Thyroid gland (tissue), 4 donors: ENCODE results near the gene ARPP21. TPM values are rescaled to one million over a fixed set of nuclear protein-coding genes. Genes with fewer than 3 reads are reported as not detected.

Source experiments
- DNase-seq, 2 donors: peaks; one replicate each; pipeline ENCODE4 v3.0.0-alpha.2; 2019
- H3K27ac ChIP-seq, 3 donors: fragments of 200-600 bp; sonication (generic); 1 replicate in 2 of 3; 2 replicates in 1 of 3; pipeline ENCODE4 v1.5.1; 2016 to 2019; ENCODE audit warnings: mild to moderate bottlenecking in 1 of 3, moderate library complexity in 1 of 3
- H3K27me3 ChIP-seq: fragments of 200-600 bp; sonication (generic); one replicate; pipeline ENCODE4 v1.5.1; 2019
- H3K36me3 ChIP-seq, 2 donors: fragments of 200-600 bp; sonication (generic); one replicate each; pipeline ENCODE4 v1.5.1; 2016 to 2019
- H3K4me1 ChIP-seq, 2 donors: fragments of 200-600 bp; sonication (generic); one replicate each; pipeline ENCODE4 v1.5.1; 2017 to 2019
- H3K4me3 ChIP-seq, 3 donors: fragments of 200-600 bp; sonication (generic); replicated peaks in 1 of 3; 1 replicate in 2 of 3; 2 replicates in 1 of 3; pipeline ENCODE4 v1.5.1; 2016; ENCODE audit warnings: mild to moderate bottlenecking in 1 of 3
- H3K9me3 ChIP-seq: fragments of 200-600 bp; sonication (generic); one replicate; pipeline ENCODE4 v1.5.1; 2017
- CTCF ChIP-seq, 6 experiments: fragments of 200-600 bp in 3 of 6; fragments of 450-650 bp in 3 of 6; sonication (generic) in 3 of 6; IDR thresholded peaks; one replicate each; pipeline ENCODE4 v1.5.1; 2016 to 2019; ENCODE audit warnings: antibody characterized with exemption in 6 of 6, mild to moderate bottlenecking in 2 of 6, inconsistent platforms in 1 of 6, moderate library complexity in 1 of 6
- POLR2A ChIP-seq, 2 donors: fragments of 450-650 bp; IDR thresholded peaks; one replicate each; pipeline ENCODE4 v1.6.1; 2017; ENCODE audit warnings: antibody characterized with exemption in 2 of 2, mild to moderate bottlenecking in 2 of 2, moderate library complexity in 1 of 2
- WGBS, 2 donors: methylation state at CpG; one replicate each; pipeline ENCODE4 v1.1.5; 2017; 5-methylcytosine and 5-hydroxymethylcytosine counted together
- intact Hi-C: fragments of 100-400 bp; cut with DNase I; formaldehyde crosslinking; loops from one replicate; pipeline ENCODE4 v1.15.1; 2023
- total RNA-seq, 4 donors: library from RNA; depleted of rRNA; stranded (reverse); fragments of >200 nt; gene quantifications; one replicate each; pipeline ENCODE4 v1.2.3, GENCODE V29; 2016

The ARPP21 gene
- total RNA-seq, 4 donors from 2014 or later, result not detected

GRCh38 chr3:35739964-35740527 is 100.7 kb downstream of the ARPP21 start:
- 85 to 88% methylated on average over 2 of the region's 2 CpGs for WGBS, 2 donors
- H3K27me3 ChIP-seq, result no peaks in the 10 kb centered on the region

GRCh38 chr3:35743218-35743617 is 103.9 kb downstream of the ARPP21 start:
- Histone ChIP-seq H3K27ac (no peak overlapping the region), H3K4me1 (no peaks in the 10 kb centered on the region), H3K36me3 (no peaks in the 10 kb centered on the region), H3K4me3 (no peak overlapping the region), H3K9me3 (no peaks in the 10 kb centered on the region), H3K27me3 (no peaks in the 10 kb centered on the region)
- TF ChIP-seq POLR2A (IDR thresholded peaks at IDR 0.05) (no peak), CTCF (IDR thresholded peaks at IDR 0.05) (no peak)
- intact Hi-C loops, result no loop called here
- DNase-seq, result no peak
- WGBS, 2 donors, result 86 to 94% methylated on average over 5 of the region's 5 CpGs

More at GRCh38 chr3:35739964-35740527, 100.7 kb downstream of the ARPP21 start:
- Histone ChIP-seq H3K27ac (no peak overlapping the region), H3K9me3 (no peaks in the 10 kb centered on the region), H3K4me1 (no peaks in the 10 kb centered on the region), H3K4me3 (no peak overlapping the region), H3K36me3 (no peaks in the 10 kb centered on the region)
- TF ChIP-seq POLR2A (IDR thresholded peaks at IDR 0.05), result no peak
- TF ChIP-seq CTCF (IDR thresholded peaks at IDR 0.05), result no peak
- intact Hi-C loops, result no loop called here
- no peak for DNase-seq

GRCh38 chr3:35744419-35744818 is 105.1 kb downstream of the ARPP21 start:
- Histone ChIP-seq H3K4me1 (no peaks in the 10 kb centered on the region), H3K9me3 (no peaks in the 10 kb centered on the region), H3K4me3 (no peak overlapping the region), H3K27me3 (no peaks in the 10 kb centered on the region), H3K27ac (no peak overlapping the region), H3K36me3 (no peaks in the 10 kb centered on the region)
- WGBS, 2 donors, result 22 to 30% methylated on average over 10 of the region's 10 CpGs
- intact Hi-C loops, result no loop called here
- DNase-seq, result no peak
- TF ChIP-seq POLR2A (IDR thresholded peaks at IDR 0.05) (no peak), CTCF (IDR thresholded peaks at IDR 0.05) (no peak)

- H3K4me1 ChIP-seq, result no peaks in the 10 kb centered on the region
- WGBS, 2 donors, result 81 to 88% methylated on average over 1 of the region's 1 CpG
- H3K36me3 ChIP-seq, result no peaks in the 10 kb centered on the region
- TF ChIP-seq POLR2A (IDR thresholded peaks at IDR 0.05), result no peak
- no peak for TF ChIP-seq CTCF (IDR thresholded peaks at IDR 0.05)
- intact Hi-C loops, result no loop called here
- no peak for DNase-seq
- H3K27me3 ChIP-seq, result no peaks in the 10 kb centered on the region
- H3K4me3 ChIP-seq, result no peak overlapping the region
- H3K27ac ChIP-seq, result no peak overlapping the region
- H3K9me3 ChIP-seq, result no peaks in the 10 kb centered on the region
These were observed 106.0 kb downstream of the ARPP21 start for GRCh38 chr3:35745351-35745750.

- DNase-seq, result no peak
- no peaks in the 10 kb centered on the region for H3K36me3 ChIP-seq
- intact Hi-C loops, result no loop called here
- no peak overlapping the region for H3K4me3 ChIP-seq
- WGBS, 2 donors, result 89 to 90% methylated on average over 2 of the region's 2 CpGs
- no peaks in the 10 kb centered on the region for H3K27me3 ChIP-seq
- H3K9me3 ChIP-seq, result no peaks in the 10 kb centered on the region
- TF ChIP-seq CTCF (IDR thresholded peaks at IDR 0.05), result no peak
- TF ChIP-seq POLR2A (IDR thresholded peaks at IDR 0.05), result no peak
- H3K27ac ChIP-seq, result no peak overlapping the region
- no peaks in the 10 kb centered on the region for H3K4me1 ChIP-seq
These were observed 106.6 kb downstream of the ARPP21 start for GRCh38 chr3:35745802-35746484.
